ENCODE results near the gene LOXHD1. TPM values are rescaled to one million over a fixed set of nuclear protein-coding genes. Genes with fewer than 3 reads are reported as not detected.

LOXHD1 gene
- total RNA-seq, 1 donor from 2014 or later, result under 0.01 TPM

DNA sequence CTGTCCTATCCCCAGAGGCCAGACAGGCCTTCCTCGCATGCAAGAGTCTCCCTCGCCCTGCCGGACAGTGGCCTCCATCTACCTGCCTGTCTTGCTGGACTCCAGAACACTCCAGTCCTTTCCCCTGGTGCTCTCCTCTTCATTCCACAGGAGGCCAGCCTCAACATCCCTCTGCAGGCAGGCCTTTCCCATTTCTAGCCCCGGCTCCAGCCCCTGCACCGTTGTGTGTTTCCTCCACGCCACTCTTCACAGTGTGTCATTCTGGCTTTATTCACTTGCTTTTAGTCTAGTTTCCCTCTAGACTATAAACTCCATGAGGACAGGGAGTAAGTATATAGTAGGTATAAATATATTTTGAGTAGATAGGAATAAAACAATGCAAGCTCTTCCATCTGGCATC, 81.2 kb downstream of the LOXHD1 start:
- no peak for DNase-seq (ENCODE audit: low read depth in 2 of 2)

DNA sequence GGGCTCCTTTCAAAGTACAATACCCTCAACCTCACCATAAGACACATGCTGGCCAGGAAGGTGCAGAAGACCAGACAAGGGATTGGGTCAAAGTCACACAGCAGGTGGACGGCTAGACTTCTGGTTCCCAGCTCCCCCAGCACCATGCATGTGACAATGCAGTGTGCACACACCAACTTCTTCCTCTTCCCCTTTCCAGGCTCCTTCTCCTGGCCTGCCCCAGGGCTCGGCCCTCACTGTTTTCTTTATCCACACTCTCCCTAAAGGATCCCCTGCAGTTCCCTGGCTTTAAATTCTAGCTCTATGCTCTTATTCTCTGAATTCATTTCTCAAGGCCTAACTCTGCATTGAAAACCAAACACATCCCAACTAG, 82.3 kb downstream of the LOXHD1 start:
- no peak for DNase-seq (ENCODE audit: low read depth in 2 of 2)

DNA sequence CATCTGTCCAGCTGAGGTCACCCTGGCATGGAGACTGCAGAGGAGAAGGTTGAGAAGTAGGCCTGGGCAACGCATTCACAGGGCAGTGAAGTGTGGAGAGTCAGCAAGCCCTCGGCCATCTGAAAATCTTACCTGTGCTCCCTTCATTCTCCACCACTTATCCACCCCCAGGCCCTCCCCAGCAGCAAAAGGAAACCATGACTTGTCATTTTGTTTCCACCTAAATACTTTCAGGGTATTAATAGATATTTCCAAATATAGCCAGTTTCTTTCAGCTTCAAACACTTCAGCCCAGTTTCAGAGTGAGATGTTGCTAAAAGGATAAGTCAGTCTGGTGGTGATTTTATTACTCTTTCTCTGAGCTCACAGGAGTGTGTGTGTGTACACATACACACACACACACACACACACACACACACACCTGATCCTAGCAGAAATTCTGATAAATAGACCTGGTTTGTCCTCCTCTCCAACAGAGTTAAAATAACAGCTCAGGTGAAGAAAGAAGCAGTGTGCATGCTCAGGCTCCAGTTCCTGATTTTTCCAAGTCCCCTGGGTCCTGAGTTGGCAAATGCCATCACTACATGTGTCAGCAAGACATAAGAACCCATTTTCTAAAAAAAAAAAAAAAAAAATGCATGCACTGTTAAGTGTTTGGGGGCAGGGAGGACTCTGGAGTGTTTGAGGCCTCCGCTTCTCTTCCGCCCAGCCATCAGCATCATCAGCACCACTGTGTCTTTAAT, 82.8 kb downstream of the LOXHD1 start:
- DNase-seq (ENCODE audit: low read depth in 2 of 2), result no peak

- DNase-seq (ENCODE audit: low read depth in 2 of 2), result no peak
Observed at GRCh38 chr18:46573156-46573555, 83.9 kb downstream of the LOXHD1 start.

GRCh38 chr18:46571756-46572155, 85.3 kb downstream of the LOXHD1 start:
- no peak for DNase-seq (ENCODE audit: low read depth in 2 of 2)

GRCh38 chr18:46570666-46571065, 86.4 kb downstream of the LOXHD1 start:
- DNase-seq (ENCODE audit: low read depth in 2 of 2), result no peak

- DNase-seq (ENCODE audit: low read depth in 2 of 2), result no peak
Observed at GRCh38 chr18:46570134-46570533, 86.9 kb downstream of the LOXHD1 start.

DNA sequence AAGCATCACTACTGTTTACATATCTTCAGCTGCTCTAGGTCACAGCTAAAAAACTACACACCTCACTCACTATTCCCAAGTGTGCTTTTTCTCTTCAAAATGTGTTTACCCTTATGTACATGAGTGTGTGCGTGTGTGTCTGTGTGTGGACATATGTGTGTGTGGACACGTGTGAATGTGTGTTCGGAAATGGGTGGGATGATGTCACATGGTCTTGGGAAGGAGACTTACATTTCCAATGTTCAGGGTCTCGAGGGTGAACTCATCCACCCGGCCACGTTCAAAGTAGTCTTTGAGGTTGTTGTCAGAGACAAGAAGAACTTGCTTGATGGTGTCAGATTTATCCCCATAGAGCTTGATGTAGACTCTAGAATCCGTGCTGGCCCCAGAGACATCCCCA, 87.8 kb downstream of the LOXHD1 start:
- DNase-seq (ENCODE audit: low read depth in 2 of 2), result no peak

- DNase-seq (ENCODE audit: low read depth in 2 of 2), result no peak
Observed at GRCh38 chr18:46567196-46567595, 89.8 kb downstream of the LOXHD1 start.

DNA sequence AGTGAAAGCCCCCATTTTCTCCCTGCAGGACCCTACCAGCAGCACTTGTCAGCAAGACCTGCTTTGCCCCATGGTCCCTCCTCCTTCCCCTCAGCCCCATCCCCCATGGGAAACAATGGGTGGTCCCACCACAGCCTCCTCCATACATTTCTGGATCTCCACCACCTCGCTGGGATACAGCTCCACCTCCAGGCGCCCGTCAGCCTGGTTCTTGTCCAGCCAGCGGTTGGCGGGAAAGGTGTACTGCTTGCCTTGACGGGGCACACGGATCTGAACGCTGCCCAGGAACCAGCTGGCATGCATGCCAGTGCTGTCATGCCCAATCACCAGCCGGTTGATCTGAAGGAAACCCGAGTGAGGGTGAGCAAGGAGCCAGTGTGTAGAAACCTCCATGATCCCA, 90.9 kb downstream of the LOXHD1 start:
- DNase-seq (ENCODE audit: low read depth in 2 of 2), result no peak

GRCh38 chr18:46565256-46565655, 91.8 kb downstream of the LOXHD1 start:
- DNase-seq (ENCODE audit: low read depth in 2 of 2), result no peak

DNA sequence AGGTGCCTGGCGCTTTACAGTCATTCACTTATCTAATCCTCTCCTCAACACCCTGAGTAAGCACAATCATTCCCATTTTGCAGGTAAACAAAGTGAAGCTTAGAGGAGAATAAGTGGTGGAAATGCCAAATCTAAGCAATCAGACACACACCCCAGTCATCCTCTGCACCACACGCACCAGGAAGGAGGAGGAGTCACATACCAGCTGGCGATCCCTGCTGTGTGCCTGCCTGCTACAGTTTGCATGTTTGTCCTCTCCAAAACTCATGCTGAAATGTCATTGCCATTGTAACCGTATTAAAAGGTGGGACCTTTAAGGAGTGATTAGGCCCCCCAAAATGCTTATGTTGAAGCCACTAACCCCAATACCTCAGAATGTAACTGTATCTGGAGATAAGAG, 93.7 kb downstream of the LOXHD1 start:
- no peak for DNase-seq (ENCODE audit: low read depth in 2 of 2)

- DNase-seq (ENCODE audit: low read depth in 2 of 2), result no peak
Observed at GRCh38 chr18:46562674-46563192, 94.3 kb downstream of the LOXHD1 start.

DNA sequence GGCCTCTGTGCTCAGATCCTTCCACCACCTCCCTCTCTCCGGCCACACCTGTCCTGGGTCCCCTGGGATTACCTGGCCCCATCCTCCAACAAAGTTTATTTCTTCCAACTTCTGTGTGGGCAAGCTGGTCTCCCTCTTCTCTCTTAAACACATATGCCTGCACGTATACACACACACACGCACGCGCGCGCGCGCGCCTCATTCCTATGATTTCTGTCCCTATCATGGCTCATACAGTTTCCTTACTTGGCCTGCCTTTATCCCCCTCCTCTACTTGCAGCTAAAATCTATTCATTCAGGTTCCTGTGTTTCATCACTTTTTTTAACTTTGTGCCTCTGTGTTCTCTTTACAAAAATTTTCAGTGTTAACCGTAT, 96.4 kb downstream of the LOXHD1 start:
- DNase-seq (ENCODE audit: low read depth in 2 of 2), result no peak

DNA sequence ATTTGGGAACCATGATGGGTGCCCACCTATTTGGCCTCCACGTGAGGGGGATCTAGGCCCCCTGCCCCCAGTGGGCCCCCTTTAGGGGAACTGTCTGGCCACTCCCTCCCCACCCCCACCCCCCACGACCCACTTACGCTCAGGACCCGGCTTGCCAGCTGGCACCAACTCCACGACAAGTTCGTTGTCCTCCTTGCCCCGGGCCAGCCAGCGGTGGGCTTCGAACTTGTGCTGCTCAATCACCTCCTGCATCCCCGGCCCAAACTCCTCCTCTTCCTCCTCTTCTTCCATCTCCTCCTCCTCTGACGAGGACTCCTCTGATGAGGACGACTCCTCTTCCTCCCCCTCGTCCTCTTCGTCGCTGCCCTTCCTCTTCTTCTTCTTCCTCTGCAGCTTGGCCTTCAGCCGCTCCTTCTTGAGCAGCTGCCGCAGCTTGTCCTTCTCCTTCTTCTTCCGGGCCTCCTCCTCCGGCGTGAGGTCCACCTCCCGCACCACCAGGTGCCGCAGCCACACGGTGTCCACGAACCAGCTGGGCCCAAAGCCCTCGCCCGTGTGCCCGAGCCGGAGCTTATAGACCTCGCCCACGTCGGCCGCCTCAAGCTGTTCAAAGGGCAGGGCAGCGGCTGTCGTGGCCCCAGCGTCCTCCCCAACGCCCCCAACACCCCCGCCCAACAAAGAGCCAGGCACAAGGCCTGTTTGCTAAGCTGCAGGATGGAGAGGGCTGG, 96.9 kb downstream of the LOXHD1 start:
- DNase-seq (ENCODE audit: low read depth in 2 of 2), result no peak

DNA sequence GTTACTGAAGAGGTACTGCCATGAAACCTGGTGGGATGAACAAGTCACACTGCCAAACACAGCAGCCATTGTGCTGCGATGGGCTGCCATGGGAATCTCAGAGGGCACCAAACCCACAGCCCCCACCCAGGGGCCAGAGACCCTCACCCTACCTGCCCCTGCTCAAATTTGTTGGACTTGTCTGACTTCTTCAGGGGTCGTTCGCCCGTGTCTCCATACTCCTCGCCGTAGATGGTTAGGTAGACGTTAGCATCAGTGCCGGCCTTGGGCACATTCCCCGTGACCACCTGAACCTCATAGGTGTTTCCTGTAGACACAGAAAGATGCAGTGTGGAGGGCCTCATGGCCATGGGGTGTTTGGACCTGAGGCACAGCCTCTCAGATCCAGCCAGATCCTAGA, 97.7 kb downstream of the LOXHD1 start:
- DNase-seq (ENCODE audit: low read depth in 2 of 2), result no peak

GRCh38 chr18:46556590-46557206, 100.3 kb downstream of the LOXHD1 start:
- DNase-seq (ENCODE audit: low read depth in 2 of 2), result no peak

GRCh38 chr18:46555724-46556123, 101.3 kb downstream of the LOXHD1 start:
- peak; percentile 26 to 46 for DNase-seq (ENCODE audit: low read depth in 2 of 2)

DNA sequence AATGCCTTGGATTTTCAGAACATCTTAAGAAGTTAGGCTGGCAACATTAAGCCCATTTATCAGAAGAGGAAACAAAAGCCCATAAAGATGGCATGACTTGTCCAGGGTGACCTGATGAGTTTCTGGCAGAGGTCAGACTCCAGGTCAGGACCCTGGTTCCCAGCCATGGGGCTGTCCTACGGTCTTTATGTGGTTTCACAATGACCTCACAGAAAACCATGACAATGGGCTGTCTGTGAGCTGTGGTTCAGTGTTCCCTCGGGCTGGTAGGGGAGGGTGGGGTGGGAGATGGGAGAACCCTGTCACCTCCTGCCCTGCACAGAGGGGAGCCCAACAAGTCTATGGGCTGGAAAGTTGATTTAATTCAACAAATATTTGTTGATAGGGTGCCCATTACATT, 101.8 kb downstream of the LOXHD1 start:
- DNase-seq (ENCODE audit: low read depth in 2 of 2), result no peak

DNA sequence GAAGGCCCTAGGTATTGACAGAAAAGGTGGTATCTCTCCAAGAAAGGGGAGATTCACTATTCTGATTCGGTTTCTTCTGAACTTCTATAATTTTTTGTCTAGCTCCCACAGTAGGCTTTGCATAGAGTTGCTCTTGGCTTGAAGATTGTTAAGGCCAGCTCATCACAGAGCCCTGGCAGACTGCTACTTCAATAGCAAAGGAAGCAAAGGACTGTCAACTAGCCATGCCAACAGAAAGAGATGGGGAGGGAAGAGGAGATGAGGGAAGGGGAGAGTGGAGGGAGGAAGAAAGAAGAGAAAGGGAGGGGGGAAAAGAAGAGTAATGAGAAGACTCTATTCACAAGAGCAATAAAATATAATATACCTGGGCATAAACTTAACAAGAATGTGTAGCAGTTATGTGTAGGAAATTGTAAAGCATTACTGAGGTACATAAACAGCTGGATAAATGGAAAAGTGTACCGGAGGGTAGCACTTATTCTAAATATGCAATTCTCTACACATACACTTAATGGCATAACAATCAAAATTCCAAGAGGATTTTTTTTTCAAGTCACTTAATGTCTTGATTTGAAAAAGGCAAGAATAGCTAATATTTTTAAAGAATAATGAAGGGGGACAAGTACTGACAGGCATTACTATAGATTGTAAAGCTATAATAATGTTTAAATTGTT, 102.5 kb downstream of the LOXHD1 start:
- DNase-seq (ENCODE audit: low read depth in 2 of 2), result no peak

GRCh38 chr18:46550609-46551008, 106.4 kb downstream of the LOXHD1 start:
- no peak for DNase-seq (ENCODE audit: low read depth in 2 of 2)

- no peak for DNase-seq (ENCODE audit: low read depth in 2 of 2)
Observed at GRCh38 chr18:46547520-46547919, 109.5 kb downstream of the LOXHD1 start.
